ENCODE data around the gene ZDHHC12.

DNA sequence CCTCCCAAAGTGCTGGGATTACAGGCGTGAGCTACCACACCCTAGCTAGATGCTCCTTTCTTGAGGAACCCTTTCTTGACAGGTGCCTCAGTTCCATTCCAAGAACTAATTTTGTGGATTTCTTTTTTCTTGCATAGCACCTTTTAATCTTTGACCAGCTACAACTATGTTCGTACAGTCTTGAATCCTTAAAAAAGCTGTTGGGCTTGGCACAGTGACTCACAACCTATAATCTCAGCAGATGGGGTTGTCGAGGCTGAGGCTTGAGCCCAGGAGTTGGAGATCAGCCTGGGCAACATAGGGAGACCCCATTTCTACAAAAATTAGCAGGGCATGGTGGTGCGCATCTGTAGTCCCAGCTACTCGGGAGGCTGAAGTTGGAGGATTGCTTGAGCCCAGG lies 49.1 kb upstream of the ZDHHC12 start:
- TF ChIP-seq, protein P1, sequence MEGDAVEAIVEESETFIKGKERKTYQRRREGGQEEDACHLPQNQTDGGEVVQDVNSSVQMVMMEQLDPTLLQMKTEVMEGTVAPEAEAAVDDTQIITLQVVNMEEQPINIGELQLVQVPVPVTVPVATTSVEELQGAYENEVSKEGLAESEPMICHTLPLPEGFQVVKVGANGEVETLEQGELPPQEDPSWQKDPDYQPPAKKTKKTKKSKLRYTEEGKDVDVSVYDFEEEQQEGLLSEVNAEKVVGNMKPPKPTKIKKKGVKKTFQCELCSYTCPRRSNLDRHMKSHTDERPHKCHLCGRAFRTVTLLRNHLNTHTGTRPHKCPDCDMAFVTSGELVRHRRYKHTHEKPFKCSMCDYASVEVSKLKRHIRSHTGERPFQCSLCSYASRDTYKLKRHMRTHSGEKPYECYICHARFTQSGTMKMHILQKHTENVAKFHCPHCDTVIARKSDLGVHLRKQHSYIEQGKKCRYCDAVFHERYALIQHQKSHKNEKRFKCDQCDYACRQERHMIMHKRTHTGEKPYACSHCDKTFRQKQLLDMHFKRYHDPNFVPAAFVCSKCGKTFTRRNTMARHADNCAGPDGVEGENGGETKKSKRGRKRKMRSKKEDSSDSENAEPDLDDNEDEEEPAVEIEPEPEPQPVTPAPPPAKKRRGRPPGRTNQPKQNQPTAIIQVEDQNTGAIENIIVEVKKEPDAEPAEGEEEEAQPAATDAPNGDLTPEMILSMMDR (IDR thresholded peaks at IDR 0.05) = no peak
- no peak for TF ChIP-seq POLR2A (IDR thresholded peaks at IDR 0.05)

Measured in esophagus squamous epithelium (tissue), 4 donors.